HepG2 (cell line): Measurements from ENCODE around the gene AGAP1. TPM values are rescaled to one million over a fixed set of nuclear protein-coding genes. Genes with fewer than 3 reads are reported as not detected.

Source experiments
- CEBPG ChIP-seq: IDR thresholded peaks from 2 replicates; pipeline ENCODE4 v1.6.1; 2016
- E2F2 ChIP-seq: sonication (generic); formaldehyde crosslinking; IDR thresholded peaks from 2 replicates; pipeline ENCODE4 v1.4.0; 2020; ENCODE audit warnings: missing genetic modification reagents, borderline replicate concordance
- FOXA3 ChIP-seq: IDR thresholded peaks from 2 replicates; pipeline ENCODE4 v1.6.1; 2016; ENCODE audit warnings: missing genetic modification reagents, missing compliant biosample characterization
- HMG20A ChIP-seq: IDR thresholded peaks from 2 replicates; pipeline ENCODE4 v1.6.1; 2016; ENCODE audit warnings: borderline replicate concordance
- KDM1A ChIP-seq: IDR thresholded peaks from 2 replicates; pipeline ENCODE4 v1.6.1; 2016; ENCODE audit warnings: missing compliant biosample characterization
- KDM4B ChIP-seq: sonication (generic); formaldehyde crosslinking; IDR thresholded peaks from 2 replicates; pipeline ENCODE4 v1.4.0; 2020; ENCODE audit warnings: missing genetic modification reagents
- MEF2D ChIP-seq: sonication (generic); formaldehyde crosslinking; IDR thresholded peaks from 2 replicates; pipeline ENCODE4 v1.5.1; 2020; ENCODE audit warnings: mild to moderate bottlenecking, missing genetic modification reagents
- MTF2 ChIP-seq: sonication (generic); formaldehyde crosslinking; IDR thresholded peaks from 2 replicates; pipeline ENCODE4 v1.5.0; 2020; ENCODE audit warnings: missing genetic modification reagents, borderline replicate concordance
- NCOA2 ChIP-seq: sonication (generic); formaldehyde crosslinking; IDR thresholded peaks from 2 replicates; pipeline ENCODE4 v1.8.0; 2022; ENCODE audit warnings: inconsistent platforms
- NFYC ChIP-seq: IDR thresholded peaks from 2 replicates; pipeline ENCODE4 v1.6.1; 2016; ENCODE audit warnings: missing genetic modification reagents, missing compliant biosample characterization
- PAX8 ChIP-seq: sonication (generic); formaldehyde crosslinking; IDR thresholded peaks from 2 replicates; pipeline ENCODE4 v1.8.0; 2022; ENCODE audit warnings: mild to moderate bottlenecking, missing genetic modification reagents, borderline replicate concordance
- PCBP2 ChIP-seq: fragments of 200-400 bp; formaldehyde crosslinking; optimal IDR thresholded peaks from 2 replicates; pipeline ENCODE3; 2018; ENCODE audit warnings: low read length, low read depth; ENCODE audit not compliant: poor library complexity, severe bottlenecking
- RERE ChIP-seq: IDR thresholded peaks from 2 replicates; pipeline ENCODE4 v1.6.1; 2016; ENCODE audit warnings: low read depth, missing genetic modification reagents, missing compliant biosample characterization
- TRIM24 ChIP-seq: sonication (generic); formaldehyde crosslinking; IDR thresholded peaks from 2 replicates; pipeline ENCODE4 v1.8.0; 2022; ENCODE audit warnings: mild to moderate bottlenecking, missing genetic modification reagents
- ZNF205 ChIP-seq: IDR thresholded peaks from 2 replicates; pipeline ENCODE4 v1.6.1; 2018; ENCODE audit warnings: missing biosample characterization, missing genetic modification reagents
- ZNF335 ChIP-seq: sonication (generic); formaldehyde crosslinking; IDR thresholded peaks from 2 replicates; pipeline ENCODE4 v1.4.0; 2020; ENCODE audit warnings: missing genetic modification reagents
- ZNF441 ChIP-seq: sonication (generic); formaldehyde crosslinking; IDR thresholded peaks from 2 replicates; pipeline ENCODE4 v1.7.0; 2021; ENCODE audit warnings: missing genetic modification reagents, borderline replicate concordance
- ZNF609 ChIP-seq: sonication (generic); formaldehyde crosslinking; IDR thresholded peaks from 2 replicates; pipeline ENCODE4 v1.4.0; 2020; ENCODE audit warnings: mild to moderate bottlenecking, missing genetic modification reagents, borderline replicate concordance
- ZNF782 ChIP-seq: sonication (generic); formaldehyde crosslinking; IDR thresholded peaks from 2 replicates; pipeline ENCODE4 v1.4.0; 2020; ENCODE audit warnings: missing genetic modification reagents, mild to moderate bottlenecking, borderline replicate concordance
- ZZZ3 ChIP-seq: sonication (generic); formaldehyde crosslinking; IDR thresholded peaks from 2 replicates; pipeline ENCODE4 v1.4.0; 2020; ENCODE audit warnings: missing genetic modification reagents, mild to moderate bottlenecking, borderline replicate concordance
- polyA plus RNA-seq, 8 experiments: library from polyadenylated mRNA; depleted of rRNA in 3 of 8; stranded (reverse) in 7 of 8; unstranded in 1 of 8; fragments of >200 nt; fragmentation: Illumina TruSeq in 4 of 8; extraction: Trizol in 4 of 8; gene quantifications; 2 replicates each; pipeline versions ENCODE4 v1.2.1 to v1.2.3, GENCODE V29; 2011 to 2016; ENCODE audit warnings: low read depth in 4 of 8, missing spikeins in 1 of 8, mixed read lengths in 1 of 8; ENCODE audit not compliant: insufficient read depth in 1 of 8
- total RNA-seq, 5 experiments: library from RNA; depleted of rRNA; stranded (reverse); fragments of >200 nt; fragmentation: Illumina TruSeq; extraction: Trizol; gene quantifications; 2 replicates each; pipeline ENCODE4 v1.2.3, GENCODE V29; 2016; ENCODE audit warnings: low read depth in 1 of 5
- TF ChIP-seq, protein P1 (sequence below): sonication (generic); formaldehyde crosslinking; IDR thresholded peaks from 2 replicates; pipeline ENCODE4 v1.4.0; 2020; ENCODE audit warnings: mild to moderate bottlenecking, missing genetic modification reagents

AGAP1 gene
- total and polyA plus RNA-seq, 2 of the 13 experiments (the other 11 are each of a cell fraction or from before 2014, with no cell fraction given) = 21.2 to 32.7 TPM

GRCh38 chr2:236008857-236009256, 515.0 kb downstream of the AGAP1 start (continued):
- TF ChIP-seq ZNF205 (CRISPR knock-in tag) (no peak), RERE (CRISPR knock-in tag) (no peak), NFYC (CRISPR knock-in tag) (no peak), KDM1A (no peak), ZNF609 (CRISPR knock-in tag) (peak; percentile 60; the same call in 1 of the 2 replicates), PCBP2 (no peak), CEBPG (no peak), NCOA2 (CRISPR knock-in tag) (peak; percentile 53; the same call in 1 of the 2 replicates), FOXA3 (CRISPR knock-in tag) (peak; percentile 60), KDM4B (CRISPR knock-in tag) (no peak), ZZZ3 (no peak), MEF2D (no peak), ZNF335 (CRISPR knock-in tag) (no peak), ZNF782 (CRISPR knock-in tag) (no peak), MTF2 (CRISPR knock-in tag) (no peak), E2F2 (CRISPR knock-in tag) (no peak), PAX8 (CRISPR knock-in tag) (no peak), ZNF441 (CRISPR knock-in tag) (no peak), HMG20A (no peak; the same call in 1 of the 2 replicates), TRIM24 (CRISPR knock-in tag) (no peak)
- TF ChIP-seq, protein P1, sequence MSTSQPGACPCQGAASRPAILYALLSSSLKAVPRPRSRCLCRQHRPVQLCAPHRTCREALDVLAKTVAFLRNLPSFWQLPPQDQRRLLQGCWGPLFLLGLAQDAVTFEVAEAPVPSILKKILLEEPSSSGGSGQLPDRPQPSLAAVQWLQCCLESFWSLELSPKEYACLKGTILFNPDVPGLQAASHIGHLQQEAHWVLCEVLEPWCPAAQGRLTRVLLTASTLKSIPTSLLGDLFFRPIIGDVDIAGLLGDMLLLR = no peak
